HG03064 (cell line): ENCODE measurements around the gene BTBD17.
"Not testable (repeated sequence)": the region's sequence is repeated elsewhere in the genome, so short reads cannot be mapped to it uniquely, and the experiment has no call there.

Experiments
- ATAC-seq: cut with Tn5 transposase; IDR thresholded peaks from one replicate; pipeline ENCODE4 v1.9.1; 2021; ENCODE audit warnings: low read depth; ENCODE audit not compliant: unreplicated experiment

Gene BTBD17

GRCh38 chr17:74361230-74362068 is at the start of gene BTBD17:
BTBD17 (minus strand) TSS chr17:74361868; CDS start chr17:74361819, 49 bp downstream.
- ATAC-seq: no peak

- ATAC-seq: no peak
Measured at GRCh38 chr17:74410001-74410443, 48.4 kb upstream of the BTBD17 start.

- ATAC-seq: no peak
Measured at GRCh38 chr17:74408815-74409214, 47.1 kb upstream of the BTBD17 start.

- ATAC-seq: no peak
Measured at GRCh38 chr17:74408262-74408661, 46.6 kb upstream of the BTBD17 start.

GRCh38 chr17:74407384-74407783 is 45.7 kb upstream of the BTBD17 start:
- ATAC-seq: no peak

- ATAC-seq: not testable (repeated sequence)
Measured at GRCh38 chr17:74405311-74405710, 43.6 kb upstream of the BTBD17 start.

GRCh38 chr17:74404789-74405188 is 43.1 kb upstream of the BTBD17 start:
- ATAC-seq: no peak

GRCh38 chr17:74404218-74404617 is 42.5 kb upstream of the BTBD17 start:
- ATAC-seq: no peak

- ATAC-seq: no peak
Measured at GRCh38 chr17:74403512-74404137, 42.0 kb upstream of the BTBD17 start.

GRCh38 chr17:74402048-74402447 is 40.4 kb upstream of the BTBD17 start:
- no peak for ATAC-seq

- no peak for ATAC-seq
Measured at GRCh38 chr17:74396567-74396966, 34.9 kb upstream of the BTBD17 start.

- ATAC-seq: no peak
Measured at GRCh38 chr17:74394977-74395376, 33.3 kb upstream of the BTBD17 start.

- no peak for ATAC-seq
Measured at GRCh38 chr17:74394275-74394950, 32.7 kb upstream of the BTBD17 start.

GRCh38 chr17:74393346-74393942 is 31.8 kb upstream of the BTBD17 start:
- no peak for ATAC-seq

- ATAC-seq: no peak
Measured at GRCh38 chr17:74392848-74393247, 31.2 kb upstream of the BTBD17 start.

GRCh38 chr17:74391771-74392170 is 30.1 kb upstream of the BTBD17 start:
- ATAC-seq: no peak

- ATAC-seq: no peak
Measured at GRCh38 chr17:74390680-74391653, 29.3 kb upstream of the BTBD17 start.

GRCh38 chr17:74389937-74390679 is 28.4 kb upstream of the BTBD17 start:
- ATAC-seq: no peak

- ATAC-seq: no peak
Measured at GRCh38 chr17:74389084-74389753, 27.6 kb upstream of the BTBD17 start.
